Thyroid gland (tissue), 4 donors: ENCODE results near the gene SCN8A.

ENCODE experiments used
- POLR2A ChIP-seq, 2 donors: fragments of 450-650 bp; IDR thresholded peaks; one replicate each; pipeline ENCODE4 v1.6.1; 2017; ENCODE audit warnings: antibody characterized with exemption in 2 of 2, mild to moderate bottlenecking in 2 of 2, moderate library complexity in 1 of 2
- TF ChIP-seq, protein P1 (sequence below), 6 experiments: fragments of 200-600 bp in 3 of 6; fragments of 450-650 bp in 3 of 6; sonication (generic) in 3 of 6; IDR thresholded peaks; one replicate each; pipeline ENCODE4 v1.5.1; 2016 to 2019; ENCODE audit warnings: antibody characterized with exemption in 6 of 6, mild to moderate bottlenecking in 2 of 6, inconsistent platforms in 1 of 6, moderate library complexity in 1 of 6

DNA sequence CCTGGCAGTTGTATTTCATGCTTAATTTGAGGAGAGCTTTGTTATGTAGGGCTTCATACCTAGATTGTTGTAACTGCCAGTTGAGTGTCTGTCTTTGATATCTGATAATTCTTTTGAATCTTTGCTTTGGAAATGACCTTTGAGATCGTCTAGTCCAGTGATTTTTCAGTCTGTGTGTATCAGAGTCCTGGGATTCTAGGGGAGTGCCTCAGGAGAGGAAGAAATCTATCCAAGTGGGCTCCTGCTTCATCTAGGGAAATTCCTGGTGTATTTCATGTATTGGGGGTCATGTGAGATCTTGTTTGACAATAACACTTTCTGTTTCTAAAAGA, 158.9 kb downstream of the SCN8A start:
- TF ChIP-seq, protein P1, sequence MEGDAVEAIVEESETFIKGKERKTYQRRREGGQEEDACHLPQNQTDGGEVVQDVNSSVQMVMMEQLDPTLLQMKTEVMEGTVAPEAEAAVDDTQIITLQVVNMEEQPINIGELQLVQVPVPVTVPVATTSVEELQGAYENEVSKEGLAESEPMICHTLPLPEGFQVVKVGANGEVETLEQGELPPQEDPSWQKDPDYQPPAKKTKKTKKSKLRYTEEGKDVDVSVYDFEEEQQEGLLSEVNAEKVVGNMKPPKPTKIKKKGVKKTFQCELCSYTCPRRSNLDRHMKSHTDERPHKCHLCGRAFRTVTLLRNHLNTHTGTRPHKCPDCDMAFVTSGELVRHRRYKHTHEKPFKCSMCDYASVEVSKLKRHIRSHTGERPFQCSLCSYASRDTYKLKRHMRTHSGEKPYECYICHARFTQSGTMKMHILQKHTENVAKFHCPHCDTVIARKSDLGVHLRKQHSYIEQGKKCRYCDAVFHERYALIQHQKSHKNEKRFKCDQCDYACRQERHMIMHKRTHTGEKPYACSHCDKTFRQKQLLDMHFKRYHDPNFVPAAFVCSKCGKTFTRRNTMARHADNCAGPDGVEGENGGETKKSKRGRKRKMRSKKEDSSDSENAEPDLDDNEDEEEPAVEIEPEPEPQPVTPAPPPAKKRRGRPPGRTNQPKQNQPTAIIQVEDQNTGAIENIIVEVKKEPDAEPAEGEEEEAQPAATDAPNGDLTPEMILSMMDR (IDR thresholded peaks at IDR 0.05) = no peak
- TF ChIP-seq POLR2A (IDR thresholded peaks at IDR 0.05) = no peak
